Stimulated activated CD4-positive, alpha-beta T cell treated with anti-CD3 and anti-CD28 coated beads, Interleukin-4, amount 100 ng/mL, for 1 hour (primary cell): ENCODE results near the gene MAP2K5.

Source experiments
- DNase-seq: peaks from one replicate; pipeline ENCODE4 v3.0.0-alpha.2; 2020

MAP2K5 gene

DNA sequence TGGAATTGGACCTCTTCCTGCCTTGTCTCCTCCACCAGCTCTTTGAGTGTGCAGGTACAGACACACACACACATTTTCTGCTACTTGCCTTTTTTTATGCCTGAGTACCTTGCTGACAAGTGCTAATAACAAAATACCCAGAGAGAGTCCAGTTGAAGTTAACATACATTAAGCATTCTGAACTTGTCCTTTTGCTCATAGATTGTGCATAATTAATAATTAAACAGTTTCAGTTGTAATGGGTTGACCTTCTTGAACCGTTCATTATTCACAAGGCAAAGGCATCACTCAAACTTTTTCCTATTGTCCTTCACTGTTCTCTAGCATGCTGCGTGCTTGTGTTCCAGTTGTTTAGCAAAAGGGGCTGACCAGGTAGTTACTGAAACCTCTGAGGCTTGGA, 223.2 kb downstream of the MAP2K5 start:
- no peak for DNase-seq

DNA sequence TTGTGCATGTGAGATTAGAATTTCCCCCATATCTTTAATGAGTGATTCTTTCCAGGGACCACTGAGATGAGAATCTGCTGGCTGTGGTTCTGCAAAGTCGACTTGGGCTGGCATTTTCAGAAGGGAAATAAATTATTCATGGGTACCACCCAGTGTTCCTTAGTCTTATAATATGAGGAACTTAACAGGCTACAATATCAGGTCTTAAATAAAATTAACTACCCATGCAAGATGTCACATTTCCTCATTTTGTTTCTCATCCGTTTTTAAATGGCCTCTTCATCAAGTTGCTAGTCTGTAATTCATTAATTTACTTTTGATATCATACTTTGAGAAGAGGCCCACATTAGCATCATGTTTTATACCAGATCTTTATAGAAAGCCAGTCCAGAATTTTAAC, 224.5 kb downstream of the MAP2K5 start:
- DNase-seq = no peak

DNA sequence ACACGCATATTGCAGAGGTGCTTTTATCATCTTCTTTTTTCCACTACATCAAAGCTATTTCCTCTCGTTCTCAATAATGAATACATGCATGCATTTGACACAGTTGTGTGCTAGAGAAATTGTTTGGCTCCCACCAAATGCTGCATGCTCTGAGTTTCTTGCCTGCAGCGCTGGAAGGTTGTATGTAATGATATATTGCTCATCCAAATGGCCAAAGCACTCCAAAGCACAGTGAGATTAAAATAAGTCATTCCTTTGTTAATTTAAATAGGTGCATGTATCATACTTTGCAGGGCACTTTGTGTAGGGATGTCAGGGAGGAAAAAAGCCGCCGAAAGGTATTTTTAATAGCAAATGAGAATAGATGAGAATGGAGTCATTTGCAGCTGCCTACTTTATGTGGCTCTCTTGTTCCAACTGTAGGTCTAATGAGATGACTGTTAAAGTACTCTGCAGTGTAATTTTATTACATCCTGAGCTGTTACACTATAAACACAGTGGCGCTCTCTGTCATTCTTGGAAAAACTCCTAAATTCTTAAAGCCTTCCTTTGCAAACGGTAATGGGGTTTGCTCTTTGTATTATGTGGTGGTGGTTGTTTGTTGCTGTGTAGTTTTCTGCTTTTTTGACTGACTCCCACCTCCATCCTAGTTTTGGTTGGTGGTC, 225.9 kb downstream of the MAP2K5 start:
- DNase-seq = no peak

DNA sequence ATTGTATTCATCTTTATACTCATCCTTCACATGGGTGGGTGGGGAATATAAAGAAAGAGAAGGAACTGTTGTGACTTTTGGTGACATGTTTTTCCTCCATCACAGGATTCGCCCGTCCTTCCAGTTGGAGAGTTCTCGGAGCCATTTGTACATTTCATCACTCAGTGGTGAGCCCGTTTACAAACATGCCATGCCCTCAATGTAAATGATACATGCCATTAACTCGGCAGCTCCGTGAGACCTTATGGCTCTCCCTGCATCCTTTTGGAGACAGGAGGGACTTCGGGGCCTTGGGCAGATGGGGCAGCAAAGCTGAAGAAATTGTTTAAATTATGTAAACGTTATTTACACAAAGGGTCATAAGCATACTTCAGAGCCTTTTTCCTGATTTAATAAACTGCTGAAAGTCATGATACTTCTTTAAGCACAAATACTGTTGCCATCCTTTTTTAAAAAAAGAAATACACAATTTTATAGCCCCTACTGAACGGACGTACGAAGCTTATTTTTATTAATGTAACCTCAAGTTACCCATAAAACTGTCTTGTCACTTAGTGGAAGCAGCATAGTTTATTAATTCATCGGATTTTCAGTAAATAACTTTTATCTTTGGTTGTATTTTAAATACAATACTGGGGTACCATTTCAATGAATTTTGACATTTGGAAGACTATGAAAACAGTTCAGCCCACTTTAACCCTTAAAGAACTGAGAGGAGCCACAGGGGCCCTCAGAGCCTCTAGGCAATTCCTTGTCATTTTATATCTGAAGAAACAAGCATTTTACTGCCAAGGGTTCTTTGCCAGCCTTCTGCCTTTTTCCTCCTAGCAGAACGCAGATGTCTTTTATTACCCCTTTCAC, 227.2 kb downstream of the MAP2K5 start:
- no peak for DNase-seq

DNA sequence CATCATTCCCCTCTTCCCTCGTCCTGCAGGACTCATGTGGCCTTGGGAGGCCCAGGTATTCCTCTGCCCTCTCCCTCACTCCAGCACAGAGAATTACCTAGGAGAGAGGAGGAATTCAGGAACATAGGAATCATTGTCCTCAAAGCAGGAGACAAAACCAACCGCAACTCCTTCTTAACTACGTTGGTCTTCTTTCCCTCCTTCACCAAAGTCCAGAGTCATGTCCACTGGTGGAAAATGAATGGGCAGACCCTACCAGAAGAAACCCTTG, 227.8 kb downstream of the MAP2K5 start:
- no peak for DNase-seq

DNA sequence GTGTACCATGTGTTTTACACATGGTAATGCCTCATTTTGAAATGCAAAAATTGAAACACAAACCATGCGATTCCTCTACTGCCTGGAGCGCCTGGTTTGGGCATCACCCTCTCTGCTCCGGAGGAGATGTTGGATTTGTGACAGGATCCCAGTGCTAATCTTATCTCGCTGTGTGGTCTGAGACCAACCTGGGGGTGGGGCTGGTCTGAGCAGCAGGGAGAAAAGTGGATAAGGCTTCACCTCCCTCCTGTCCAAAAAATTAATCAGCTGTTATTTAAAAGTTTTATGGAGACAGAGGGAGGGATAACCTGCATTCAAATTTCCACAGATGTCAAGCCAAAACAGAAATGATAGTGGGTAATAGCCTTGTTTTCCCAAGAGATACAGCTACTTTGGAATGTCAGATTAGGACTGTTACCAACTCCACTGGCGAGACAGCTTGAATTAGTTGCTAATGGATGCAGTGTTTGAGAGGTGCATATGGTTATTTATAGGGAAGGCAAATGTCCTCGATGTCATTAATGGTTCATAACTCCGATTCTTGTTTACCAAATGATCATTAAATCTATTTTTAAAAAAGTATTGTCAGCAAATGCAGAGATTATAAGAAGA, 228.8 kb downstream of the MAP2K5 start:
- DNase-seq = no peak

DNA sequence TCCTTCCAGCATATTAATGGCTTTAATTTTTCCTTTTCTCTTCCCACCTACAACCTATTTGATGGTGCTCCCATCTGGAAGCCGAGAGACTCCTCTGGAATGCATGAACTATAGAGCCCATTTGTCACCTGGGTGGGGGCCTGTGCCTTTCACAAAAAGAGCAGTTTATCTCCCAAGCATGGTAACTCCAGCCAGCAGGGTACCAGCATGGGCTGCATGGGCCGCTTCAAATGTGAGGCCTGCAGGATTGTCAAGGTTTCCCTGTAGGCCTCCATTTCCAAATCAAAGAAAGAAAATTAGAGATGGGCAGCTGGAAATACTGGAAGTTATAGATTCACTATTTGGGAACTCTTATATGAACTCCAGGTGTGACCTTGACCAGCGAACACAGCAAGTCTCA, 232.1 kb downstream of the MAP2K5 start:
- DNase-seq = no peak

DNA sequence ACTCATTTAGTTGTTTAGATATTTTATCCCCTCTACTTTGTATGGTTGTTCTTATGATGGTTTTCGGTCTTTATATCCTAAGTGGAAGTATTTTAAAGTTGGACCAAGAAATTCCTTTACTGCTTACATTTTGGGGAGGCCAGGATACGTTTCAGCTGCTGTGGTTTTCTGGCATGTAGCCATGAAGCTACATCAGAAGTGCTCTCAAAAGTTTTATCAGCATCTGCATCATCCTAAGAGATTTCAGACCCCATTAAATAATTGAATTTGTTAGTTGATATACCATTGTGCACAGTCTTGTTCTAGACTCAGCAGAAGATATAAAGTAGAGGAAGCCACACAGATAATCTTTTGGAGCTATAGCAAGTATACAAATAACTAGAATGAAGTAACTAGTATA, 232.7 kb downstream of the MAP2K5 start:
- DNase-seq = no peak

DNA sequence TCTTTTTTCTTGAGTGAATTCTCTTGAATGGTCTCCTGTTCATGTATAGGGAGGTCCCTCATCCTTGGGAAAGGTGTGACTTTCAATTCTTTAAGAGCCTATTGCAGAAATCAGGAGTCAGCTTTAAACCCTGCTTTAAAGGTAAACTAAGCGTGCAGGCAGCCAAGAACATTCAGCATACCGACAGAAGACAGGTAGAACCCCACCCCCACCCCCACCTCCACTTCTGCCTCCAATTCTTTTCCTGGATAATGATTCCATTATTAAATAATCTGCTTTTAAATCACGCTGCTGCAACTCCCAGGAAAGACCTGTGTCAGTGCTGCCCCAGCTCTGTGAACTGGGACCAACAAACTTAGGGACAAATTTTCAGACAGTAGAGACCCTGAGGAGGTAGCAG, 233.5 kb downstream of the MAP2K5 start:
- DNase-seq = no peak

DNA sequence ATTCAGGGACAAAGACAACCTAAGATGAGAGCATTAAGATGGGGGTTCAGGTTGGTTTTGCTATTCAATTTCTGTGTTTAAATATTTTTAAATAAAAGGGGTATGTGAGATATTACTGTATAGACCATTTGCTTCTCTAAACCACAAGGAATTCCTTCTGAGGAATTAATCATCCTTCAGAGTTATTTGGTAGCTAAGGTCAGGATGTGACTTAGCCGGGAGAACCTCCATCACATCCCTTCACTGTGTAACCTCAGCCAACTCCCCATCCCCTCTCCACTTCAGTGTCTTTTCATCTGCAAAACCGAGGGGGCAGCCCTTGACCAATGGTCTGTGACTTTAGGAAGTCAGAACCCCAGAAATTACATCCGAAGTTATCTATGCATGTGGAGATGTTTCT, 234.1 kb downstream of the MAP2K5 start:
- DNase-seq = no peak

DNA sequence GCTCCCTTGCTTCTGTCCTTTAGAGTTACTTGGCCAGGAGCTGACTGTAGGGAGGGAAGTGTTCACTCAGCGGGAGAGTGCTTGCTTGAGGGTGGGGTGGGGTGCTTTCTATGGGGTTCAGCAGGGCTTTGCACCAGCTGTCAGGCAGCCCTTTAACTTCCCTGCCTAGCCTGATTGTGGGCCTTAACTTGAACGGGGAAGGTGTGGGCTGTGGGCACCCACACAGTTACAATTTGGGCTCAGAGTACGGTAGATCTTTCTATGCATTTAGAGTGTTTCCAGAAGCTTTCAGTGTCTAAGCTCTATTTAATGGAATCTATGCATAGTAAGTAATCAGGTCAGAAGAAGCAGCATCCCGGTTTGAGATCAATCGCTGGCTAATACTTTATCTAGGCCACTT, 234.6 kb downstream of the MAP2K5 start:
- no peak for DNase-seq

DNA sequence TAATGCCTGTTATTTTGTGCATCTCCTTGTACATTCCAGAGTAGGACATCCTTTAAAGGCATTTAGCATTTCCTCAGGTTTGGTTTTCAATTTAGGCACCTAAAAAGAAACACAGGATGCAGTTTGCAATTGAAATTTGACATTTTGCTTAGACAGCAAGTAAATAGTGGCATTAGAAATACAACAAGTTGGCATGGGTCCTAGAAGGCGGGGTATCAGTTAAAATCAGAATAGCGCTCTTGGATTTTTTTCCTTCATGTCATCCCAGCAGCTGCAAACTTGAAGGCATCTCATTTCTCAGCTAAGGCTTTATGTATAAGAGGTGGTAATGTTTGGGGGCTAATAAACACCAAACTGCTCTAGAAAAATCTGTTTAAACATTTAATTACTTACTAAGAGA, 235.3 kb downstream of the MAP2K5 start:
- no peak for DNase-seq

DNA sequence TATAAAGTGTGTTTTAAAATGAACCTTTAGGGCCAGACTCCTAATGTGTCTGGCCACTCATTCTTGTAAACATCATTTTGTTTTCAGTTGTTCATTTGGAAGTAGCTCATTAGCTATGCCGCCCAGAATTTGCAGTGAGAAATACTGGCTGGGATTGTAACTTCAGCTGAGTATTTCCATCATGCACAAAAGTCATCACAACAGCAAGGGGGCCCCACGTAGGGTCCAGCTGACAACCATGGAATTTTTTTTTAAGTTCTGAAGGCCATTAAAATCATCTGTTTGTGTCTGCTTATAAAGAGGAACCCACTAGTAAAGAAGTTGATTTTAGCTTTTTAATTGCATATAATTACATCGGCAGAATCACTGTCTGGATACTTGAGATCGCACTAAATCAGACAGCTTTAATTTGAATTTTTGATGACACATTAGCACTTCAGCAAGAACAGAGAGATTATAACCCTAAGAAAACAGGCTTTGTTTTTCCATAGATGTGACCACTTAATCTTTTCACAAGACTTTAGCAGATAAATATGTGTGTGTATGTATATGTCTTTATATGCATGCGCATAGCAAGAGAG, 236.6 kb downstream of the MAP2K5 start:
- no peak for DNase-seq

DNA sequence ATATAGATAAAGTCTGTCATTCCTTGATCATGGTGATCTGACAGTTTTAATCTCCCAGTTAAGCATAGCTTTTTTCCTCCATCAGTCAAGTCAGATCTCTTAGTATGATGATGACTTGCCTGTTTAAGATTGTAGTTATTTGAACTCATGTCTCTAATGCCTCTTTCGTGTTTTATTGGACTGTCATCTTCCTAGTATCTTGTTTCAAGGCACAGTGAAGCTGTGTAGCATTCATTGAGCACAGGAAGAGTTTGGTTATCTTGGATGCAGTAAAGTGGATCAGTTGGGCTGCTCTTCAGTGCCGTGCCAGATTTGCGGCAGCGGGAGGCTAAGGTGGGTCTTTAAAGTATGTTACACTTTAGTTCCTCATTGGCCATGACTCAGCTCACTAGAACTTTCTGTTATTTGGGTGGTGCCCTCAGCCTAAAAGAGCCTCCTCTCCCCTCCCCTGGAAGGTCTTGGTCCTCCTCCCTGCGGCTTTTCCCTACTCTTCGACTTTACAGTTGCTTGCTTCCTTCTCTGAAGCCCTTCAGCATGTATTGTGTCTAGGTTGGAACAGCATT, 237.1 kb downstream of the MAP2K5 start:
- no peak for DNase-seq

DNA sequence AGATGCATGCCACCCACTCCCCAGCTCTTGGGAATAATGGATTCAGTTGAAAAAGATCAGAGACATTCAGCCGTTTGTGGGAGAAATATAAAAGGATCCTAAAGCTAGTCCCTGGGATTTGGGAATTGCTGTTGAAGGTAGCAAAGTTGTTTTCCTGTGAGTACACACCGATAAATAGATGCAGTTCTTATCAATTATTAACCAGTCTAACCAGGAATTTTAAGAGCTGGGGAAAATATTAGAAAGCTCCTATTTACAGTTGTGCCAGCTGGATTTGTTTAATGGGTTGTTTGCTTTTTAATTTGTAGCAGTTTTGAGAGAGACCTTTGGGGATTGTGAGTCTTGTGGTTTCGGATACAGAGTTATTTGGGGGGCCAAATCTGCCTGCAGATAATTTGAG, 238.6 kb downstream of the MAP2K5 start:
- no peak for DNase-seq

DNA sequence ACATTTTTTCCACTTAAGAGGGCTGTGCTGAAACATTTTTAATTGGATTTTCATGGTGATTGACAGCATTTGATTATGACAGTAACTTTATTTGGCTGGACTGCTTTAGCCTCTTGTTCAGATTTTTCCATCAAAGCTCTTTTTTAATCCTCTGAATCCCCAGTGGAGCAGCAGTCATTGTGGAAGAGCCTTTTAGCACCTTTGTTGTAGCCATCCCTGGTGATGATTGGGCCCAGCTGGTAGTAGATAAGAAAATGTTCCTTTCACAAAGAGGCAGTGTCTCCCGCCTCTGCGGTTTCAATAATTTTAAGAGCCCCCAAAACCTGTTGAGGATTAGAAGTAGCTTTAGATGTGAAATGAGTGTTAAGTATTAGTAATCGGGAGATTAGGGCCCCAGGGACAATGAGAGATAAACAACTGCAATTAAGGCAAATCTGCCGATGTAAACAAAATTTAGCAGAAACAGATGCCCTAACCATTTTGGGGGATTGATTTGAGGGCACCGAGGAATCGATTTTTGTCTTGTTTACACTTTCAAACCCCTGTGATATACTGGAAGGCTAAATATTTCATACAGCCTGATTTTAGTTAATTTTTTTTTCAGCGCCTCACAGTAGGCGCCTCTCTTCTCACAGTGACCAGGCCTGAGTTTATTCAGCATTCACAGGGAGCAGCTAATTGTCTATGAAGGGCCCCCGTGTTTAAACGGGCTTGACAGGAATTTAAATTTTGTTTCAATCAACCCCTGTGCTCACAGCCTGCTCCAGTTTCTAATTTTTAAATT, 239.6 kb downstream of the MAP2K5 start:
- no peak for DNase-seq

DNA sequence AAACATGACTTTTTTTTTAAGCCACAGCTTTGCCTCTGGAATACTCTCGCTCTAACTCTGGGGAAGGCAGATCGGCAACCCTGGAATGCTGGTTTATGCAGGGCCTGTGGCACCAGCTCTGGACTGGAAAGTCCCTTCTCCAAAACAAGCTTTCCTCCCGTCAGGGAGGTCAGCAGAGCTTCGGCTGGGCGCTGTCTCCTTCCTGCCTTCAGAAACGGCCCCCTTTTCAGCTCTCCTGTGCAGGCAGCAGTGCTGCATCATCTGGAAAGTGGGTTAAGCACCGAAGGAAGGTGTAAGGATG, 240.1 kb downstream of the MAP2K5 start:
- DNase-seq = no peak

DNA sequence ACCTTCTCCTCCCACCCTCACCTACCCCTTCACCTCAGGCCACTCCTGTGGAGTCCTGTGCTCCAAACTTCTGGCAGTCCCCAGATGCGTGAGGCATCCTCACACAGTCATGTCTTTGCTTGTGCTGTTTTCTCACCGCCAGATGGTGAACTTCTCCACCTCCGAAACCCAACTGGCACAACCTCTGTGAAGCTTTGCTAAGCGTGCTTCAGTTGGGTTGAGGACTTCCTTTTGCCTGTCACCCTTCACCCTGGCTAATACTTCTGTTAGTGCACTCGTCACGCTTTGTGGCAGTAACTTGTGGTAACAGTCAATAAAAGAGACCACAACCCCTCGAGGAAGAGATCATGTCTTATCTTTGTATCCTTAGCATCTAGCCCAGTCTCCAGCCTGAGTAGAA, 240.8 kb downstream of the MAP2K5 start:
- DNase-seq = peak; percentile 21

DNA sequence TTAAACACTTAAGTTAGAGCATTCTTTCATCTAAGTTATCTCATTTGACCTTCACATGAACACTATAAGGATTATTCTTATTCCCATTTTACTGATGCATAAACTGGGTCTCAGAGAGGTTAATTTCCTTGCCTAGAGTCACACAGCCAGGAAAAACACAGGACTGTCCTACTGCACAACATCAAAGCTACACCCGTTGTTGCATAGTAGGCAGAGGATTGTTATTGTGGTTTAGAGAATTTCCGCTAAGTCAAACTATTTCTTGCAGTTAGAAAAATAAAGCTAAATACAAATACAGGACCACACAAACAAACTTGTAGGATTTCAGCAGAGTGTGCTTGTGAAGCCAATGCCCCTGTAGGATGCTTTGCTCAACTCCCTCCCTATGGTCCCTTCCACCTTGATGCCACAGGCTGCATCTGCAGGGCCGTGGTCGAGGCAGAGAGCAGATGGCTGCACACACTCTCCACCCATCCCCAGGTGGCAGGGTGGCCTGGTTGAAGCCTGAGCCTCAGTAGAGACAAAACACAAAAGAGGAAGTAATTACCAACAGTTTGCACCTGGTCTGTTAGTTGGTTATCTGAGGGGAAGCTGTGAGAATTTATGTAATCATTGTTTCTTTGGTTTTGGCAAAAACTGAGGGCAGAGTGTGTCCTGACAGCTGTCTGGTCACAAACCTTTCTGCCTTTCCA, 241.7 kb downstream of the MAP2K5 start:
- DNase-seq = no peak

DNA sequence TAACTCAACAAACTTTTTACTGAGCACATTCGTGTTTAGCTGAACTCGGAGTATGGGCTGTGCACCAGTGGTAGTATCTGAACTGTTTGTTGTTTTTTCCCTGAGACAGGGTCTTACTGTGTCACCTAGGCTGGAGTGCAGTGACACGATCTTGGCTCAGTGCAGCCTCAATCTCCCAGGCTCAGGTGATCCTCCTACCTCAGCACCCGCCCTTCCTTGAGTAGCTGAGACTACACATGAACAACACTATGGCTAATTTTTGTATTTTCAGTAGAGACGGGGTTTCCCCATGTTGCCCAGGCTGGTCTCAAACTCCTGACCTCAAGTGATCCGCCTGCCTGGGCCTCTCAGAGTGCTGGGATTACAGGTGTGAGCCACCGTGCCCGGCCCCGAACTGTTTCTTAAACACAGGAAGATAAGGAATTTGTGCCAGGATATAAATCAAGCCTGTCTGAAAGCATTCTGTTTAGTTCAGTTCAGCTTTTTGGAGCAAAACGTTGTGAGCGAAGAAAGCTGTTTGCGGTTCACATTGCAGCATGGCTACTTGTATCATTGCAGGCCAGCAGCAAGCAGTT, 242.4 kb downstream of the MAP2K5 start:
- no peak for DNase-seq

DNA sequence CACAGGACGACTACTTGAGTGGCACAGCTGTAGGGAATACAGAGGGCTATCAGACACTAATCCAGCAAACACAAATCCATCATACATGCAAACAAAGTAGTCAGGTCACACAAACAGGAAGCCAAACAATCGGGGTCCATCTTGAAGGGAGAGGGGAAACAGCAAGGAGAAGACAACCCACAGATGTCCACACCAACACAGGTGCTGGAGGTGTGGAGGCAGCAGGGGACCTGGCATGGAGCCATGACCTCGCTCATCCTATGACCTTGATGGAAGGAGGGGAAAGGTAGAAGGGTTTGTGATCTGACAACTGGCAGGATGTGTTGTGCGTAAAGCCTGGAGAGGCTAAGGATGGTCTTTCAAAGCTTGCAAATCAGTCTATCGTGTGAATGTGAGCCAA, 242.9 kb downstream of the MAP2K5 start:
- DNase-seq = no peak

DNA sequence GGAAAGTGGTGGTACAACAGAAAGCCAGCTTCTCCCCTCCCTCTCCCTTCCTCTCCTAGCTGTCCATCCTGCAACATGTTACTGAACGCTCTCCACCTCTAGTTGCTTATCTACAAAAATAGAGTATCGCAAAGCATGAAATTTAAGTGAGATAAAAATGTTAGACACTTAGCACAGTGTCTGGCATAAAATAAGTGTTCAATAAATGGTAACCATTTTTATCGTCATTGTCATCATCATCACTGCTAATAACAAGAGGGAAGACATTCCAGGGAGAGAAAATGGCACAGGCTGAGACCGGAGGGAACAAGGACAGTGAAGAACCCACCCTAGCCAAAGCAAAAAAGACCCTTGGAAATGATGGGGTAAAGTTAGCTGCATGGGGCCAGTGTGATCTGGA, 244.1 kb downstream of the MAP2K5 start:
- no peak for DNase-seq
